NCI-H2196 treated with DMSO at 0.1 percent for 48 hours (cell line): ENCODE results near the gene CEACAM19.
A peak's percentile ranks its signal among the peaks of the same experiment; 100 is the strongest.
"Not testable (repeated sequence)": the region's sequence is repeated elsewhere in the genome, so short reads cannot be mapped to it uniquely, and the experiment has no call there.

Experiments used
- DNase-seq: peaks from one replicate; lab custom pipeline; 2025; ENCODE audit not compliant: unreplicated experiment; lab: John Stamatoyannopoulos, UW

Gene CEACAM19

GRCh38 chr19:44673510-44673909, 2.2 kb downstream of the CEACAM19 start:
- no peak for DNase-seq

GRCh38 chr19:44675521-44675920, 4.2 kb downstream of the CEACAM19 start:
- DNase-seq, result no peak

- no peak for DNase-seq
These were observed 5.9 kb downstream of the CEACAM19 start for GRCh38 chr19:44677019-44677811.

GRCh38 chr19:44680536-44680935, 9.3 kb downstream of the CEACAM19 start:
- no peak for DNase-seq

GRCh38 chr19:44681992-44682790, 10.9 kb downstream of the CEACAM19 start:
- no peak for DNase-seq

- no peak for DNase-seq
These were observed 11.5 kb downstream of the CEACAM19 start for GRCh38 chr19:44682807-44683206.

GRCh38 chr19:44683434-44684210, 12.3 kb downstream of the CEACAM19 start:
- no peak for DNase-seq

GRCh38 chr19:44684396-44684795, 13.1 kb downstream of the CEACAM19 start:
- not testable (repeated sequence) for DNase-seq

- DNase-seq, result no peak
These were observed 13.9 kb downstream of the CEACAM19 start for GRCh38 chr19:44684892-44685863.

- DNase-seq, result no peak
These were observed 14.6 kb downstream of the CEACAM19 start for GRCh38 chr19:44685877-44686276.

GRCh38 chr19:44686896-44687295, 15.6 kb downstream of the CEACAM19 start:
- no peak for DNase-seq

- no peak for DNase-seq
These were observed 16.6 kb downstream of the CEACAM19 start for GRCh38 chr19:44687888-44688287.

- DNase-seq, result peak; percentile 45
These were observed 18.2 kb downstream of the CEACAM19 start for GRCh38 chr19:44689290-44690130.

- no peak for DNase-seq
These were observed 18.8 kb downstream of the CEACAM19 start for GRCh38 chr19:44690131-44690440.

- no peak for DNase-seq
These were observed 21.1 kb downstream of the CEACAM19 start for GRCh38 chr19:44692379-44692721.

- DNase-seq, result no peak
These were observed 22.9 kb downstream of the CEACAM19 start for GRCh38 chr19:44694184-44694579.

GRCh38 chr19:44696939-44697669, 25.8 kb downstream of the CEACAM19 start:
- peak; percentile 73 for DNase-seq

GRCh38 chr19:44697670-44698034, 26.4 kb downstream of the CEACAM19 start:
- DNase-seq, result no peak
